Measurements from ENCODE around the gene AMMECR1L. TPM values are rescaled to one million over a fixed set of nuclear protein-coding genes. Genes with fewer than 3 reads are reported as not detected.
A peak's percentile ranks its signal among the peaks of the same experiment; 100 is the strongest.

The AMMECR1L gene
- total RNA-seq, 1 donor from 2014 or later, result 24.0 TPM

- Mint-ChIP-seq H3K4me3 (ENCODE audit: low read depth) (no peak overlapping the region), H3K27ac (no peak overlapping the region), H3K36me3 (ENCODE audit: insufficient read depth) (no peaks in the 10 kb centered on the region), H3K27me3 (peaks cover 7% of the 10 kb centered on the region), H3K4me1 (ENCODE audit: low read depth) (no peaks in the 10 kb centered on the region), H3K9me3 (ENCODE audit: low read depth) (no peaks in the 10 kb centered on the region)
- DNase-seq (ENCODE audit: low spot score, unreplicated experiment), result no peak
- TF ChIP-seq CTCF (IDR thresholded peaks at IDR 0.05; ENCODE audit: unreplicated experiment), result no peak
These were observed 20.6 kb upstream of the AMMECR1L start for GRCh38 chr2:127906206-127906926.

GRCh38 chr2:127901339-127902056 lies 15.7 kb upstream of the AMMECR1L start:
- no peak overlapping the region for H3K27ac Mint-ChIP-seq
- H3K4me1 Mint-ChIP-seq (ENCODE audit: low read depth), result no peaks in the 10 kb centered on the region
- no peak for TF ChIP-seq CTCF (IDR thresholded peaks at IDR 0.05; ENCODE audit: unreplicated experiment)
- DNase-seq (ENCODE audit: low spot score, unreplicated experiment), result no peak
- no peak overlapping the region for H3K4me3 Mint-ChIP-seq (ENCODE audit: low read depth)
- no peaks in the 10 kb centered on the region for H3K9me3 Mint-ChIP-seq (ENCODE audit: low read depth)
- peaks cover 6% of the 10 kb centered on the region for H3K27me3 Mint-ChIP-seq
- H3K36me3 Mint-ChIP-seq (ENCODE audit: insufficient read depth), result no peaks in the 10 kb centered on the region

- H3K4me3 Mint-ChIP-seq (ENCODE audit: low read depth), result no peak overlapping the region
- TF ChIP-seq CTCF (IDR thresholded peaks at IDR 0.05; ENCODE audit: unreplicated experiment), result no peak
- no peak overlapping the region for H3K27ac Mint-ChIP-seq
These were observed 11.9 kb upstream of the AMMECR1L start for GRCh38 chr2:127897531-127898211.

GRCh38 chr2:127893494-127893893 lies 7.7 kb upstream of the AMMECR1L start:
- no peak for DNase-seq (ENCODE audit: low spot score, unreplicated experiment)
- peaks cover 2% of the 10 kb centered on the region for H3K36me3 Mint-ChIP-seq (ENCODE audit: insufficient read depth)
- H3K4me3 Mint-ChIP-seq (ENCODE audit: low read depth), result no peak overlapping the region
- peak overlapping the region; percentile 20 for H3K27ac Mint-ChIP-seq
- no peaks in the 10 kb centered on the region for H3K27me3 Mint-ChIP-seq
- TF ChIP-seq CTCF (IDR thresholded peaks at IDR 0.05; ENCODE audit: unreplicated experiment), result no peak
- H3K4me1 Mint-ChIP-seq (ENCODE audit: low read depth), result peaks cover 5% of the 10 kb centered on the region
- H3K9me3 Mint-ChIP-seq (ENCODE audit: low read depth), result no peaks in the 10 kb centered on the region

More at GRCh38 chr2:127897531-127898211, 11.9 kb upstream of the AMMECR1L start:
- Mint-ChIP-seq H3K9me3 (ENCODE audit: low read depth) (no peaks in the 10 kb centered on the region), H3K36me3 (ENCODE audit: insufficient read depth) (no peaks in the 10 kb centered on the region), H3K4me1 (ENCODE audit: low read depth) (no peaks in the 10 kb centered on the region), H3K27me3 (no peaks in the 10 kb centered on the region)
- no peak for DNase-seq (ENCODE audit: low spot score, unreplicated experiment)

- Mint-ChIP-seq H3K27me3 (no peaks in the 10 kb centered on the region), H3K9me3 (ENCODE audit: low read depth) (no peaks in the 10 kb centered on the region), H3K36me3 (ENCODE audit: insufficient read depth) (peaks cover 2% of the 10 kb centered on the region), H3K4me3 (ENCODE audit: low read depth) (no peak overlapping the region), H3K27ac (no peak overlapping the region), H3K4me1 (ENCODE audit: low read depth) (peaks cover 5% of the 10 kb centered on the region)
- TF ChIP-seq CTCF (IDR thresholded peaks at IDR 0.05; ENCODE audit: unreplicated experiment), result no peak
- DNase-seq (ENCODE audit: low spot score, unreplicated experiment), result no peak
These were observed 7.3 kb upstream of the AMMECR1L start for GRCh38 chr2:127893033-127893432.
